ENCODE measurements around the gene SNX5.

- no peak for TF ChIP-seq EZH2 (IDR thresholded peaks at IDR 0.05; ENCODE audit: borderline replicate concordance, low read length)
- TF ChIP-seq, protein P1, sequence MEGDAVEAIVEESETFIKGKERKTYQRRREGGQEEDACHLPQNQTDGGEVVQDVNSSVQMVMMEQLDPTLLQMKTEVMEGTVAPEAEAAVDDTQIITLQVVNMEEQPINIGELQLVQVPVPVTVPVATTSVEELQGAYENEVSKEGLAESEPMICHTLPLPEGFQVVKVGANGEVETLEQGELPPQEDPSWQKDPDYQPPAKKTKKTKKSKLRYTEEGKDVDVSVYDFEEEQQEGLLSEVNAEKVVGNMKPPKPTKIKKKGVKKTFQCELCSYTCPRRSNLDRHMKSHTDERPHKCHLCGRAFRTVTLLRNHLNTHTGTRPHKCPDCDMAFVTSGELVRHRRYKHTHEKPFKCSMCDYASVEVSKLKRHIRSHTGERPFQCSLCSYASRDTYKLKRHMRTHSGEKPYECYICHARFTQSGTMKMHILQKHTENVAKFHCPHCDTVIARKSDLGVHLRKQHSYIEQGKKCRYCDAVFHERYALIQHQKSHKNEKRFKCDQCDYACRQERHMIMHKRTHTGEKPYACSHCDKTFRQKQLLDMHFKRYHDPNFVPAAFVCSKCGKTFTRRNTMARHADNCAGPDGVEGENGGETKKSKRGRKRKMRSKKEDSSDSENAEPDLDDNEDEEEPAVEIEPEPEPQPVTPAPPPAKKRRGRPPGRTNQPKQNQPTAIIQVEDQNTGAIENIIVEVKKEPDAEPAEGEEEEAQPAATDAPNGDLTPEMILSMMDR (conservative IDR thresholded peaks at IDR 0.05 in 1 of 2, IDR thresholded peaks at IDR 0.05 in 1 of 2; ENCODE audit: extremely low read depth in 1 of 2, insufficient read depth in 1 of 2, low read depth in 1 of 2, low read length in 2 of 2), result no peak
Observed at GRCh38 chr20:17992847-17993513, 24.4 kb upstream of the SNX5 start.

Measured in mammary epithelial cell (primary cell).